C4-2B (cell line): ENCODE data around the gene CDYL.

Experiments used
- H3K27ac ChIP-seq: fragments of 450-650 bp; 2 replicates; pipeline ENCODE4 v1.5.1; 2017
- ZFX ChIP-seq: fragments of 450-650 bp; IDR thresholded peaks from 2 replicates; pipeline ENCODE4 v1.6.1; 2017
- TF ChIP-seq, protein P1 (sequence below): fragments of 450-650 bp; conservative IDR thresholded peaks from 2 replicates; pipeline ENCODE4 v1.5.1; 2017; ENCODE audit warnings: mild to moderate bottlenecking

Gene CDYL

DNA sequence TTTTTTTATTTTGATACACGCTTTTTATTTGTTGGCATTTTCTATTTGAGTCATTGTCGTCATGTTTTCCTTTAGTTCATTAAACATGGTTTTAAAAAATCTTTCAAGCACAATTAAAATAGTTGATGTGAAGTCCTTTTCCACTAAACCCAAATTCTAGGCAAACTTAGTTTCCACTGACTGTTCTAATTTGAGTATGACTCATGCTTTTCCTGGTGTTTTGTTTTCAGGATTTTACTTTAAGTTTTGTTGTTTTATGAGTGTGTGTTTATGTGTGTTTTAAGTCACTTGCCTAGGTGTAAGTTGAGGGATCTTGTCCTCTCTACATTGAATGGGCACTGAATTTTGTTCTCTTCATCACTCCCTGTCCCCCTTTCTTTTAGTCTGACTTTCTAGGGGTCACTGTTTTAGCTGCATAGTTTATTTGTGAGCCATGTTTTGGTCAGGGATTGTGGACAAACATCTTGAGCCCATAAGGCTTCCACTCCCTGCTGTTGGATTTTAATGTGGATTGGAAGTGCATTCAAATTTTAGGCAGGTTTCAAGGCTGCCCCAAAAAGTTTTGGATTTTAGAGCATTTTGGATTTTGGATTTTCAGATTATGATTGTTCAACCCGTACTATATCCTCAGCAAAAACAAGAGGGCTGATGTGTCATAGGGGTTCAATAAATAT, 94.8 kb downstream of the CDYL start:
- no peak for TF ChIP-seq ZFX
- TF ChIP-seq, protein P1, sequence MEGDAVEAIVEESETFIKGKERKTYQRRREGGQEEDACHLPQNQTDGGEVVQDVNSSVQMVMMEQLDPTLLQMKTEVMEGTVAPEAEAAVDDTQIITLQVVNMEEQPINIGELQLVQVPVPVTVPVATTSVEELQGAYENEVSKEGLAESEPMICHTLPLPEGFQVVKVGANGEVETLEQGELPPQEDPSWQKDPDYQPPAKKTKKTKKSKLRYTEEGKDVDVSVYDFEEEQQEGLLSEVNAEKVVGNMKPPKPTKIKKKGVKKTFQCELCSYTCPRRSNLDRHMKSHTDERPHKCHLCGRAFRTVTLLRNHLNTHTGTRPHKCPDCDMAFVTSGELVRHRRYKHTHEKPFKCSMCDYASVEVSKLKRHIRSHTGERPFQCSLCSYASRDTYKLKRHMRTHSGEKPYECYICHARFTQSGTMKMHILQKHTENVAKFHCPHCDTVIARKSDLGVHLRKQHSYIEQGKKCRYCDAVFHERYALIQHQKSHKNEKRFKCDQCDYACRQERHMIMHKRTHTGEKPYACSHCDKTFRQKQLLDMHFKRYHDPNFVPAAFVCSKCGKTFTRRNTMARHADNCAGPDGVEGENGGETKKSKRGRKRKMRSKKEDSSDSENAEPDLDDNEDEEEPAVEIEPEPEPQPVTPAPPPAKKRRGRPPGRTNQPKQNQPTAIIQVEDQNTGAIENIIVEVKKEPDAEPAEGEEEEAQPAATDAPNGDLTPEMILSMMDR: no peak
- H3K27ac ChIP-seq: no peak overlapping the region

GRCh38 chr6:4871825-4872224, 95.6 kb downstream of the CDYL start:
- TF ChIP-seq ZFX: no peak
- TF ChIP-seq, protein P1: no peak
- no peak overlapping the region for H3K27ac ChIP-seq

- no peak overlapping the region for H3K27ac ChIP-seq
- TF ChIP-seq, protein P1: no peak
- TF ChIP-seq ZFX: no peak
Measured at GRCh38 chr6:4872841-4873240, 96.6 kb downstream of the CDYL start.

GRCh38 chr6:4873928-4874327, 97.7 kb downstream of the CDYL start:
- TF ChIP-seq, protein P1: no peak
- TF ChIP-seq ZFX: no peak

GRCh38 chr6:4879741-4880275, 103.6 kb downstream of the CDYL start:
- H3K27ac ChIP-seq: no peak overlapping the region
- no peak for TF ChIP-seq ZFX
- TF ChIP-seq, protein P1: no peak

More at GRCh38 chr6:4873928-4874327, 97.7 kb downstream of the CDYL start:
- no peak overlapping the region for H3K27ac ChIP-seq

DNA sequence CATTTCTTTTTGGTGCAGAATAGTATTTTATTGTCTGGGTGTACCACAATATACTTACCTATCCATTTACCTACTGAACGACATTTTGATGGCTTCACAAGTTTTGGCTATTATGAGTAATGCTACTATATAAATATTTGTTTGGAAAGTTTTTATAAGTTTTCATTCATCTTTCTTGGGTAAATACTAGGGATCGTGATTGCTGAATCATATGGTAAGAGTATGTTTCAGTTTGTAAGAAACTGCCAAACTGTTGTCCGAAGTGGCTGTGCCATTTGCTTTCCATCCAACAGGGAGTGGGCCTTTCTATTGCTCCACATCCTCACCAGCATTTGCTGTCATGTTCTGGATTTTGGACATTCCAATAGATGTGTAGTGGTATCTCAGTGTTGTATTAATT, 104.2 kb downstream of the CDYL start:
- TF ChIP-seq, protein P1: no peak
- no peak for TF ChIP-seq ZFX
- no peak overlapping the region for H3K27ac ChIP-seq

GRCh38 chr6:4883298-4883697, 107.1 kb downstream of the CDYL start:
- TF ChIP-seq, protein P1: no peak
- TF ChIP-seq ZFX: no peak

More at GRCh38 chr6:4883298-4883697, 107.1 kb downstream of the CDYL start:
- H3K27ac ChIP-seq: no peak overlapping the region
